Esophagus squamous epithelium (tissue), 5 donors: ENCODE data around the gene LRRC26. TPM values are rescaled to one million over a fixed set of nuclear protein-coding genes. Genes with fewer than 3 reads are reported as not detected.

Experiments used
- DNase-seq: peaks from one replicate; lab custom pipeline; 2025; lab: John Stamatoyannopoulos, UW
- H3K27ac ChIP-seq, 4 donors: fragments of 200-600 bp; sonication (generic); one replicate each; pipeline ENCODE4 v1.5.1; 2016 to 2019; ENCODE audit warnings: mild to moderate bottlenecking in 1 of 4
- H3K27me3 ChIP-seq, 4 donors: fragments of 200-600 bp; sonication (generic); 1 replicate in 3 of 4; 2 replicates in 1 of 4; pipeline versions ENCODE4 v1.5.1 to v1.6.0; 2017 to 2021; ENCODE audit warnings: antibody characterized with exemption in 1 of 4
- H3K36me3 ChIP-seq, 3 donors: fragments of 200-600 bp; sonication (generic); one replicate each; pipeline ENCODE4 v1.5.1; 2016 to 2019
- H3K4me1 ChIP-seq, 3 donors: fragments of 200-600 bp; sonication (generic); one replicate each; pipeline ENCODE4 v1.5.1; 2017 to 2019
- H3K4me3 ChIP-seq, 4 donors: fragments of 200-600 bp; sonication (generic); 1 replicate in 3 of 4; 2 replicates in 1 of 4; pipeline ENCODE4 v1.5.1; 2016 to 2019; ENCODE audit warnings: mild to moderate bottlenecking in 2 of 4, moderate library complexity in 1 of 4
- H3K9me3 ChIP-seq, 3 donors: fragments of 200-600 bp; sonication (generic); one replicate each; pipeline ENCODE4 v1.5.1; 2016 to 2019
- CTCF ChIP-seq, 6 experiments: fragments of 450-650 bp in 4 of 6; fragments of 200-600 bp in 2 of 6; sonication (generic) in 2 of 6; IDR thresholded peaks; one replicate each; pipeline ENCODE4 v1.5.1; 2016 to 2019; ENCODE audit warnings: antibody characterized with exemption in 6 of 6, mild to moderate bottlenecking in 4 of 6, moderate library complexity in 4 of 6
- POLR2A ChIP-seq, 4 donors: fragments of 450-650 bp; IDR thresholded peaks; one replicate each; pipeline ENCODE4 v1.6.1; 2017; ENCODE audit warnings: antibody characterized with exemption in 4 of 4, mild to moderate bottlenecking in 4 of 4, moderate library complexity in 3 of 4
- WGBS, 2 donors: methylation state at CpG; one replicate each; pipeline ENCODE4 v1.1.5; 2018; 5-methylcytosine and 5-hydroxymethylcytosine counted together
- intact Hi-C: fragments of 100-400 bp; cut with DNase I; formaldehyde crosslinking; loops from one replicate; pipeline ENCODE4 v1.15.0; 2022
- total RNA-seq, 4 donors: library from RNA; depleted of rRNA; stranded (reverse); fragments of >200 nt; gene quantifications; one replicate each; pipeline ENCODE4 v1.1.0, GENCODE V29; 2016
- donor health status: DM: yes; HTN: yes; CAD: no.

The LRRC26 gene
- total RNA-seq, 4 donors from 2014 or later: 0.82 to 3.7 (median 0.95) TPM; not detected in 1

DNA sequence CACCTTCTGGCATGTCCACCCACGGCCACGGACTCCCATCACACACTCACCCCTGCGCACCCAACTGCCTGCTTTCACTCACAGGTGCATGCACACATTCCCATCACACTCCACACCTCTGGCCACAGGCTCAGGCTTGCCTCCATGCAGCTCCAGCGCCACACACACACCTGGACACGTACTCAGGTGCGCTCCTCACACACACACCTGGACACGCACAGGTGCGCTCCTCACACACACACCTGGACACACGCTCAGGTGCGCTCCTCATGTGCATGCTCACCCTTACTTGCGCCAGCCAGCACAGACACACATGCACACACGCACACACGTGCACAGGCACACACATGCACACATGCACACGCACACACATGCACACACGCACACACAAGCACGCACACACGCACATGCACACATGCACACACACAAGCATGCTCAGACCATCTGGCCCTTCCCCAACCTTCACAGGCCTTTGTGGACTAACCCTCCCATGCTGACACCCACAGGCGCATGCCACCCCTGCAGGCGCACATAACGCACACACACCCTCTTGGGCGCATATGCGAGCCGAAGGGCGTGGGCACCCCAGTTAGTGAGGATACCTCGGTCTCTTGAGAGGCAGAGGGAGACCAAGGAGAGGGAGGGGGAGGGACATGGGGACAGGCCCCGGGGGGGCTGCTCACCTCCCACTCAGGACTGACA is 22.6 kb downstream of the LRRC26 start:
- no peak for DNase-seq
- Histone ChIP-seq H3K27me3 (peaks cover 0 to 69% (median 0%) of the 10 kb centered on the region in 4 donors), H3K9me3 (peaks cover 0 to 8% (median 0%) of the 10 kb centered on the region in 3 donors), H3K27ac (no peak overlapping the region), H3K4me1 (no peaks in the 10 kb centered on the region), H3K4me3 (no peak overlapping the region), H3K36me3 (no peaks in the 10 kb centered on the region)
- TF ChIP-seq POLR2A (IDR thresholded peaks at IDR 0.05): no peak
- TF ChIP-seq CTCF (IDR thresholded peaks at IDR 0.05): no peak
- 76 to 81% methylated on average over 3 to 17 of the region's 26 CpGs for WGBS, 2 donors
- intact Hi-C loops: no loop called here

DNA sequence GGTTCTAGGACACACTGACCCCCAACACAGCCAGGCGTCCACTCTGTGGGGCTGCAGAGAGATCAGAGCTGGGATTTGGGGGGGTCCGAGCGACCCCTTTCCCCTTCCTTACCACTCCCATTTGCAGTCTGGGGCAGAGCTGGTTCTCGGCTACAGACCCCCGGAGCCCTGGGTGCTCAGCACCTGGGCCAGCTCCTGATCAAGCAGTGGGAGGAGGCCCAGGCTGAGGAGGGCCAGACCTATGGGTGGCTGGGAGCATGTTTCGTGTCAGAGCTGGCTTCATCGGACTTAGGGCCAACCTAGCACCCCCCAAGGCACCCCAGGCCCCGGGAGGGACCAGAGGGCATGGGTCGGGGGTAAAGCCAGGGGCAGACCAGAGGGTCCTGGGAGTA is 23.3 kb downstream of the LRRC26 start:
- no peaks in the 10 kb centered on the region for H3K36me3 ChIP-seq
- H3K9me3 ChIP-seq: peaks cover 0 to 8% (median 0%) of the 10 kb centered on the region in 3 donors
- DNase-seq: no peak
- H3K27ac ChIP-seq: no peak overlapping the region
- H3K4me1 ChIP-seq: no peaks in the 10 kb centered on the region
- WGBS, 2 donors: no CpG with 5 or more reads among the region's 9 CpGs
- TF ChIP-seq CTCF (IDR thresholded peaks at IDR 0.05) (no peak), POLR2A (IDR thresholded peaks at IDR 0.05) (no peak)
- H3K27me3 ChIP-seq: peaks cover 0 to 77% (median 0%) of the 10 kb centered on the region in 4 donors
- intact Hi-C loops: no loop called here
- no peak overlapping the region for H3K4me3 ChIP-seq

DNA sequence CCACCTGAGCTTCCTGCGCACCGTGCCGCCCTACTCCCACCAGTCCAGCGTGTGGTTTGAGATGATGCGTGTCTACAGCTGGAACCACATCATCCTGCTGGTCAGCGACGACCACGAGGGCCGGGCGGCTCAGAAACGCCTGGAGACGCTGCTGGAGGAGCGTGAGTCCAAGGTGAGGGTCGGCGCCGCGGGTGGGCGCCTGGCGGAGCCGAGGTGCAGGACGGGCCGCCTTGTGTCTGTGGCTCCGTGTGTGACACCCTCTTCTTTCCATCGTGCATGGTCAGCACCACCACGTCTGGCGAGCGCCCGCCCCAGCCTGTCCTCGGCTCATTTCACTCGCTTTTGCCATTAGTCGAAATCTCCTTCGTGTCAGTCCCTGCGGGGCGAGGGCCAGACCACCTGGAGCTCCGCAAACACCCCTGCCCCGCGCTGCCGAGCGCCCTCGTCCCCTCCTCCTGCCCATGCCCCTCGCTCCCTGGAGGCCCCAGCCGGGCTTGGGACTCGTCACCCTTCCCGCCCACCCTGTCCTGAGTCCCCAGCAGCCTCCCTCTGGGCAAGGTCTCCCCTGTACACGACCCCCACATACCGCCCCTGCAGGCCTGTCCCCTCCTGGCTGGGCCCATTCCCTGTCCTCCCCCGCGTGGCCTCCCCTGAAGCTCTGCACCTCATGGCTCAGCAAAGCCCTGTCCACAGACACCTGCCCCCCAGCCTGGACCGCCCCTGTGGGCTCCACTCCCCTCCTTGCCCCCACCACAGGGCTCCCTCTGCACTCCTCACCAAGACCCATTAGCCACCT is 23.9 kb downstream of the LRRC26 start:
- no peaks in the 10 kb centered on the region for H3K4me1 ChIP-seq
- H3K4me3 ChIP-seq: no peak overlapping the region
- peaks cover 0 to 5% (median 0%) of the 10 kb centered on the region in 3 donors for H3K9me3 ChIP-seq
- TF ChIP-seq CTCF (IDR thresholded peaks at IDR 0.05) (no peak), POLR2A (IDR thresholded peaks at IDR 0.05) (no peak)
- H3K27me3 ChIP-seq: peaks cover 0 to 83% (median 0%) of the 10 kb centered on the region in 4 donors
- DNase-seq: no peak
- intact Hi-C loops: no loop called here
- H3K27ac ChIP-seq: no peak overlapping the region
- 58 to 62% methylated on average over 12 to 14 of the region's 49 CpGs for WGBS, 2 donors
- H3K36me3 ChIP-seq: no peaks in the 10 kb centered on the region

GRCh38 chr9:137143459-137143858 is 26.4 kb downstream of the LRRC26 start:
- H3K4me1 ChIP-seq: peaks cover 0 to 11% (median 8%) of the 10 kb centered on the region in 3 donors
- TF ChIP-seq CTCF (IDR thresholded peaks at IDR 0.05): no peak
- no peak for TF ChIP-seq POLR2A (IDR thresholded peaks at IDR 0.05)
- intact Hi-C loops: no loop called here
- no peaks in the 10 kb centered on the region for H3K36me3 ChIP-seq
- 20 to 37% methylated on average over 2 of the region's 4 CpGs for WGBS, 2 donors
- no peak overlapping the region for H3K4me3 ChIP-seq
- H3K27me3 ChIP-seq: peaks cover 0 to 94% (median 14%) of the 10 kb centered on the region in 4 donors
- no peak for DNase-seq
- no peak overlapping the region for H3K27ac ChIP-seq
- no peaks in the 10 kb centered on the region for H3K9me3 ChIP-seq
